Stimulated activated CD8-positive, alpha-beta memory T cell treated with anti-CD3 and anti-CD28 coated beads, Interleukin-7, amount 100 ng/mL, for 48 hours (primary cell): ENCODE data around the gene SRRM1.
A peak's percentile ranks its signal among the peaks of the same experiment; 100 is the strongest.
"Not testable (repeated sequence)": the region's sequence is repeated elsewhere in the genome, so short reads cannot be mapped to it uniquely, and the experiment has no call there.

Source experiments
- DNase-seq, 2 donors: peaks; one replicate each; pipeline ENCODE4 v3.0.0-alpha.2; 2020; ENCODE audit warnings: low read depth in 1 of 2; ENCODE audit errors: extremely low read depth in 1 of 2

SRRM1 gene

GRCh38 chr1:24713736-24714135 lies 70.6 kb downstream of the SRRM1 start:
- no peak for DNase-seq

- peak; percentile 16 to 54 for DNase-seq
These were observed 71.9 kb downstream of the SRRM1 start for GRCh38 chr1:24714859-24715520.

DNA sequence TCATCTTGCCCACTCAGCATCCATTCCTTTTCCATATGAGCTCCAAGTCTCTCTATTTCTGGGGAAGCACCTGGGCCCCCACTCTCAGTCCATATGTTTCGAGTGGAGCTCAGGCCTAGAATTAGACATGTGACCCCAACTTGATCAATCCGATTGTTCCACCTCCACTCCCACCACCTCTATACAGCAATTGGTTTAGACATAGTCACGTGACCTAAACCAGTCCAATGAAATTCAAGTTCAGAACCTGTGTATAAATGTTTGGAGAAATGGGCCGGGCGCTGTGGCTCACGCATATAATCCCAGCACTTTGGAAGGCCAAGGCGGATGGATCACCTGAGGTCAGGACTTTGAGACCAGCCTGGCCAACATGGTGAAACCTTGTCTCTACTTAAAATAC lies 72.6 kb downstream of the SRRM1 start:
- no peak for DNase-seq

DNA sequence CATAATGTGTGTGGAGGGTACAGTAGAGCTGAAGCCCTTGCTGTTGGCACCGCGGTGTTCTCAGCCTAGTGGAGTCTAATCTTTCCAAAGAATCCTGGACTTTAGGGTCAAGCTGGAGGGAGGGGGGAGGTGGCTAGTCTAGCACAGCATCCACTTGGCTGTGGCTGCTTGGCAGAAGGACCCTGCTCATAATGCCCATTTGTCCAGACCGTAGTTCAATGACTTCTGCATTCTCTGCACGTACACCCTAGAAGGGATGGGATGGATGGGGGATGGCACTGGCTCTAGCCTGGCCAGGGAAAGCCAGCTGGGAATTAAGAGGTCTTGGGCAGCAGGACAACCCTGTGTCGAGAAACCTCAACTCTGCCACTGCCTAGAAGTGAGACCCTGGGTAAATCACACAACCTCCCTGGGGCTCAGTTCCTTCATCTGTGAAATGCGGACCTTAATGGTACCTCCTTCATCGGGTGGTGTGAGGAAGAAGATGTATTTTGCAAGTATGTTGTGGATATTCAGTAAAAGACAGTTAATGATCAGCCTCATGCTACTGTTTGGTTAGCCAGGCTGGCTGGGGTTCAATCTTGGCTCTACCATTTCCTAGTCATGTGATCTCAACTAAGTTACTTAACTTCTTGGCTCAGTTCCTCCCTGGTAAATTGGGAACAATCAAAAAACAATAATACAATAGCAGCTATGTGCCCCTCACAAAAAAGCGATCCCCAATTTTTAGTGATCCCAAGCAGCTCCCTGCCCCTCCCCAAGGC lies 75.0 kb downstream of the SRRM1 start:
- no peak for DNase-seq

- no peak for DNase-seq
These were observed 77.0 kb downstream of the SRRM1 start for GRCh38 chr1:24720152-24720551.

- DNase-seq = no peak
These were observed 78.4 kb downstream of the SRRM1 start for GRCh38 chr1:24721533-24721932.

DNA sequence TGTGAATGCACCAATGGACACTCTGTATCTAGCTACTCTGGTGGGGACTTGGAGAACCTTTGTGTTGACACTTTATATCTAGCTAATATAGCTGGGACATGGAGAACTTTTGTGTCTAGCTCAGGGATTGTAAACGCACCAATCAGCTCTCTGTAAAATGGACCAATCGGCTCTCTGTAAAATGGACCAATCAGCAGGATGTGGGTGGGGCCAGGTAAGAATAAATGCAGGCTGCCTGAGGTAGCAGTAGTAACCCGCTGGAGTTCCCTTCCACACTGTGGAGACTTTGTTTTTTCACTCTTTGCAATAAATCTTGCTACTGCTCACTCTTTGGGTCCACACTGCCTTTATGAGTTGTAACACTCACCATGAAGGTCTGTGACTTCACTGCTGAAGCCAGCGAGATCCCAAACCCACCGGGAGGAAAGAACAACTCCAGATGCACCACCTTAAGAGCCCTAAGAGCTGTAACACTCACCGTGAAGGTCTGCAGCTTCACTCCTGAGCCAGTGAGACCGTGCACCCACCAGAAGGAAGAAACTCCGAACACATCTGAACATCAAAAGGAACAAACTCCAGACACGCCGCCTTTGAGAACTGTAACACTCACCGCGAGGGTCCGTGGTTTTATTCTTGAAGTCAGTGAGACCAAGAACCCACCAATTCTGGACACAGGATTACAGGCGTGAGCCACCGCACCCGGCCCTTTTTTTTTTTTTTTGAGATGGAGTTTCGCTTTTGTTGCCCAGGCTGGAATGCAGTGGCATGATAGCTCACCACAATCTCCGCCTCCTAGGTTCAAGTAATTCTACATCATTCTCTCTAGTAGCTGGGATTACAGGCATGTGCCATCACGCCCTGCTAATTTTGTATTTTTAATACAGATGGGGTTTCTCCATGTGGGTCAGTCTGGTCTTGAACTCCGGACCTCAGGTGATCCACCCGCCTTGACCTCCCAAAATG lies 79.3 kb downstream of the SRRM1 start:
- not testable (repeated sequence) for DNase-seq
